UCSD-AML1 (cell line): ENCODE measurements around the gene C1RL.

Source experiments
- DNase-seq: peaks from one replicate; lab custom pipeline; 2025; ENCODE audit not compliant: unreplicated experiment; lab: John Stamatoyannopoulos, UW

Gene C1RL

GRCh38 chr12:7139200-7139599, 30.2 kb upstream of the C1RL start:
- no peak for DNase-seq

GRCh38 chr12:7137908-7138307, 28.9 kb upstream of the C1RL start:
- DNase-seq: no peak

GRCh38 chr12:7136676-7137075, 27.7 kb upstream of the C1RL start:
- no peak for DNase-seq

GRCh38 chr12:7136071-7136470, 27.1 kb upstream of the C1RL start:
- no peak for DNase-seq

- no peak for DNase-seq
These were observed 25.6 kb upstream of the C1RL start for GRCh38 chr12:7134396-7135166.

GRCh38 chr12:7131502-7131866, 22.5 kb upstream of the C1RL start:
- peak; percentile 75 for DNase-seq

- peak; percentile 71 for DNase-seq
These were observed 21.9 kb upstream of the C1RL start for GRCh38 chr12:7130701-7131501.

GRCh38 chr12:7129872-7130691, 21.1 kb upstream of the C1RL start, which contains the start of gene CLSTN3:
Gene CLSTN3 (plus strand): TSS chr12:7130371. CDS start chr12:7130649, 278 bp downstream.
- peak; percentile 72 for DNase-seq

- DNase-seq: no peak
These were observed 20.4 kb upstream of the C1RL start for GRCh38 chr12:7129287-7129871.

- no peak for DNase-seq
These were observed 19.8 kb upstream of the C1RL start, which contains the start of gene RBP5 for GRCh38 chr12:7128681-7129286. Gene RBP5 (minus strand): TSS chr12:7128889. CDS start chr12:7128775, 114 bp downstream.

GRCh38 chr12:7127916-7128626, 19.1 kb upstream of the C1RL start:
- no peak for DNase-seq

- no peak for DNase-seq
These were observed 16.7 kb upstream of the C1RL start for GRCh38 chr12:7125632-7126227.

GRCh38 chr12:7123806-7124522, 14.9 kb upstream of the C1RL start:
- DNase-seq: peak; percentile 48

GRCh38 chr12:7122811-7123769, 14.1 kb upstream of the C1RL start:
- DNase-seq: no peak

GRCh38 chr12:7121324-7121723, 12.3 kb upstream of the C1RL start:
- DNase-seq: no peak

- no peak for DNase-seq
These were observed 11.2 kb upstream of the C1RL start for GRCh38 chr12:7120166-7120565.

GRCh38 chr12:7118881-7119280, 9.9 kb upstream of the C1RL start:
- no peak for DNase-seq

GRCh38 chr12:7117670-7118069, 8.7 kb upstream of the C1RL start:
- DNase-seq: no peak
